HCT116 (cell line): ENCODE data around the gene KATNIP. TPM values are rescaled to one million over a fixed set of nuclear protein-coding genes. Genes with fewer than 3 reads are reported as not detected.

Experiments
- ATAC-seq: fragments of 200-7000 bp; cut with Tn5 transposase; 2 replicates; pipeline ENCODE4 v1.9.1; 2020; ENCODE audit warnings: mild to moderate bottlenecking, moderate library complexity
- BruUV-seq: library from RNA; stranded (reverse); fragments of 400-500 nt; replicated peaks from 2 replicates; lab custom pipeline; 2021; lab: Mats Ljungman, UMichigan
- CTCF ChIA-PET: fragments of 300-600 bp; sonication (Branson Sonifier 250); formaldehyde crosslinking; loops from one replicate; lab custom pipeline; 2021; ENCODE audit warnings: antibody characterized with exemption; lab: Charles Lee
- POLR2A ChIA-PET: fragments of 300-600, 350-600 bp; sonication (Branson Sonifier 250); formaldehyde crosslinking; loops from one replicate; lab custom pipeline; 2021; ENCODE audit warnings: antibody characterized with exemption; lab: Charles Lee
- RAD21 ChIA-PET, 2 experiments: fragments of 300-600 bp; sonication (Branson Sonifier 250); formaldehyde crosslinking; loops; one replicate each; lab custom pipeline; 2023; ENCODE audit warnings: low total read pairs in 2 of 2; ENCODE audit not compliant: uncharacterized antibody in 2 of 2, unreplicated experiment in 2 of 2, low non-redundant PET in 1 of 2; lab: Charles Lee
- DNase-seq: peaks from one replicate; pipeline ENCODE4 v3.0.0-alpha.2; 2010; ENCODE audit warnings: low read depth, low spot score
- H2AFZ ChIP-seq: fragments of 200-600 bp; shearing (Covaris generic), sonication (generic); 2 replicates; pipeline ENCODE4 v1.6.1; 2017; ENCODE audit warnings: low read depth, mixed run types, mixed read lengths, antibody characterized with exemption, low read length; ENCODE audit not compliant: poor library complexity, severe bottlenecking
- H3K27ac ChIP-seq: 2 replicates; pipeline ENCODE4 v1.5.1; 2012; ENCODE audit warnings: low read depth, low read length
- H3K27me3 ChIP-seq: fragments of 200-600 bp; sonication (generic); 2 replicates; pipeline ENCODE4 v1.6.1; 2016; ENCODE audit warnings: mixed run types, low read length, mixed read lengths; ENCODE audit not compliant: insufficient read depth
- H3K36me3 ChIP-seq, 2 experiments: fragments of 200-500 bp in 1 of 2; fragments of 200-600 bp in 1 of 2; sonication (Bioruptor generic) in 1 of 2; sonication (generic) in 1 of 2; 2 replicates each; pipeline versions ENCODE4 v1.5.1 to v1.6.1; 2014 to 2016; ENCODE audit warnings: low read length in 2 of 2, inconsistent platforms in 1 of 2, mixed read lengths in 1 of 2, mixed run types in 1 of 2; ENCODE audit not compliant: insufficient read depth in 2 of 2, control insufficient read depth in 1 of 2
- H3K4me1 ChIP-seq, 2 experiments: fragments of 200-600 bp in 1 of 2; sonication (generic) in 1 of 2; 2 replicates each; pipeline versions ENCODE4 v1.5.1 to v1.6.1; 2012 to 2017; ENCODE audit warnings: low read length in 2 of 2, inconsistent platforms in 1 of 2, mild to moderate bottlenecking in 1 of 2, mixed read lengths in 1 of 2, mixed run types in 1 of 2, moderate library complexity in 1 of 2; ENCODE audit not compliant: insufficient read depth in 2 of 2, control insufficient read depth in 1 of 2
- H3K4me2 ChIP-seq: fragments of 200-600 bp; sonication (generic); 2 replicates; pipeline ENCODE4 v1.6.1; 2017; ENCODE audit warnings: mixed run types, low read length, mixed read lengths
- H3K4me3 ChIP-seq, 2 experiments: fragments of 200-600 bp in 1 of 2; sonication (generic) in 1 of 2; replicated peaks in 1 of 2; 2 replicates each; pipeline ENCODE4 v1.5.1; 2011 to 2016; ENCODE audit warnings: low read length in 2 of 2, control low read depth in 1 of 2, low read depth in 1 of 2, mild to moderate bottlenecking in 1 of 2, mixed read lengths in 1 of 2, mixed run types in 1 of 2
- H3K79me2 ChIP-seq: fragments of 200-600 bp; sonication (generic); 2 replicates; pipeline ENCODE4 v1.6.1; 2017; ENCODE audit warnings: mild to moderate bottlenecking, mixed run types, low read length, moderate library complexity, mixed read lengths; ENCODE audit not compliant: insufficient read depth
- H3K9ac ChIP-seq: fragments of 200-600 bp; sonication (generic); 2 replicates; pipeline ENCODE4 v1.6.1; 2016; ENCODE audit warnings: low read length, mixed read lengths
- H3K9me2 ChIP-seq: fragments of 200-600 bp; sonication (generic), shearing (Covaris generic); 2 replicates; pipeline ENCODE4 v1.6.1; 2017; ENCODE audit warnings: mixed run types, mild to moderate bottlenecking, moderate library complexity; ENCODE audit not compliant: insufficient read depth
- H3K9me3 ChIP-seq, 2 experiments: fragments of 200-500 bp in 1 of 2; fragments of 200-600 bp in 1 of 2; sonication (Bioruptor generic) in 1 of 2; sonication (generic) in 1 of 2; 2 replicates each; pipeline ENCODE4 v1.6.1; 2014 to 2017; ENCODE audit warnings: low read length in 2 of 2, mixed read lengths in 2 of 2, inconsistent platforms in 1 of 2, low read depth in 1 of 2, mild to moderate bottlenecking in 1 of 2, mixed run types in 1 of 2, moderate library complexity in 1 of 2; ENCODE audit not compliant: control insufficient read depth in 1 of 2, insufficient read depth in 1 of 2
- H4K20me1 ChIP-seq: fragments of 200-600 bp; sonication (generic), shearing (Covaris generic); 2 replicates; pipeline ENCODE4 v1.6.1; 2017; ENCODE audit warnings: mixed run types, mild to moderate bottlenecking, moderate library complexity; ENCODE audit not compliant: insufficient read depth
- CEBPB ChIP-seq: IDR thresholded peaks from 2 replicates; pipeline ENCODE4 v1.6.1; 2012; ENCODE audit warnings: low read depth
- EGR1 ChIP-seq: IDR thresholded peaks from 2 replicates; pipeline ENCODE4 v1.6.1; 2012; ENCODE audit warnings: low read depth
- SIN3A ChIP-seq: IDR thresholded peaks from 2 replicates; pipeline ENCODE4 v1.6.1; 2012; ENCODE audit warnings: low read depth
- SRF ChIP-seq: IDR thresholded peaks from 2 replicates; pipeline ENCODE4 v1.6.1; 2012; ENCODE audit warnings: low read depth
- YY1 ChIP-seq: IDR thresholded peaks from 2 replicates; pipeline ENCODE4 v1.6.1; 2011; ENCODE audit warnings: low read length, low read depth, moderate library complexity, mild to moderate bottlenecking; ENCODE audit not compliant: insufficient replicate concordance; ENCODE audit errors: extremely low read depth
- intact Hi-C: fragments of 100-400 bp; cut with micrococcal nuclease; formaldehyde crosslinking; loops from 2 replicates; pipeline ENCODE4 v1.10.0; 2022
- total RNA-seq: library from RNA; stranded (reverse); gene quantifications from one replicate; pipeline ENCODE4 v1.2.1, GENCODE V29; 2021; ENCODE audit not compliant: unreplicated experiment
- TF ChIP-seq, protein P1 (sequence below): IDR thresholded peaks from 2 replicates; pipeline ENCODE4 v1.6.1; 2011; ENCODE audit warnings: mild to moderate bottlenecking, low read length, moderate library complexity; ENCODE audit not compliant: insufficient replicate concordance; ENCODE audit errors: extremely low read depth
- TF ChIP-seq, protein P2 (sequence below): IDR thresholded peaks from 2 replicates; pipeline ENCODE4 v1.6.1; 2012; ENCODE audit warnings: low read depth

The KATNIP gene
- total RNA-seq, 1 experiment from 2014 or later, result 23.8 TPM

DNA sequence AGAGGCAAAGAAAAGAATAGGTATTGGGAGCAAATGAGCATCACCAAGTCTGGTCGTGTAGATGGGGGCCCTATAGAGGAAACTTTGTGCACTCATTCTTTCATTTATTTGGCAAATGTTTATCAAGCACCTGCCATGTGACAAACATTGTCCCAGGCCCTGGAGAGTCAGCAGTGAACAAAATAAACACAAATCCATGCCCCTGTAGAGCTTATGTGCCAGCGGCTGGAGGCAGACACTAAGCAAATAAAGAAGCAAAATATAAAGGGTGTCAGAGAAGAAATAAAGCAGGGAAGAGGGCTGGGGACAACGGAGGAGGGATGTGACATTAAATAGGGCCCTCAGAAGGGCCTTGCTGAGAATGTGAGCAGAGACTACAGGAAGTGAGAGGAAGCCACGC is 45.5 kb downstream of the KATNIP start:
- H3K36me3 ChIP-seq, result no peaks in the 10 kb centered on the region
- intact Hi-C loops, result no loop called here

More for the DNA sequence above, 45.5 kb downstream of the KATNIP start:
- ATAC-seq (no peak), DNase-seq (no peak)
- no peak overlapping the region for H3K9ac ChIP-seq
- POLR2A ChIA-PET, result no interaction called here
- H2AFZ ChIP-seq, result no peak overlapping the region
- TF ChIP-seq SIN3A (no peak), SRF (no peak), EGR1 (no peak), YY1 (no peak), CEBPB (no peak)
- TF ChIP-seq, protein P1, sequence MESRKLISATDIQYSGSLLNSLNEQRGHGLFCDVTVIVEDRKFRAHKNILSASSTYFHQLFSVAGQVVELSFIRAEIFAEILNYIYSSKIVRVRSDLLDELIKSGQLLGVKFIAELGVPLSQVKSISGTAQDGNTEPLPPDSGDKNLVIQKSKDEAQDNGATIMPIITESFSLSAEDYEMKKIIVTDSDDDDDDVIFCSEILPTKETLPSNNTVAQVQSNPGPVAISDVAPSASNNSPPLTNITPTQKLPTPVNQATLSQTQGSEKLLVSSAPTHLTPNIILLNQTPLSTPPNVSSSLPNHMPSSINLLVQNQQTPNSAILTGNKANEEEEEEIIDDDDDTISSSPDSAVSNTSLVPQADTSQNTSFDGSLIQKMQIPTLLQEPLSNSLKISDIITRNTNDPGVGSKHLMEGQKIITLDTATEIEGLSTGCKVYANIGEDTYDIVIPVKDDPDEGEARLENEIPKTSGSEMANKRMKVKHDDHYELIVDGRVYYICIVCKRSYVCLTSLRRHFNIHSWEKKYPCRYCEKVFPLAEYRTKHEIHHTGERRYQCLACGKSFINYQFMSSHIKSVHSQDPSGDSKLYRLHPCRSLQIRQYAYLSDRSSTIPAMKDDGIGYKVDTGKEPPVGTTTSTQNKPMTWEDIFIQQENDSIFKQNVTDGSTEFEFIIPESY, result no peak
- TF ChIP-seq, protein P2, sequence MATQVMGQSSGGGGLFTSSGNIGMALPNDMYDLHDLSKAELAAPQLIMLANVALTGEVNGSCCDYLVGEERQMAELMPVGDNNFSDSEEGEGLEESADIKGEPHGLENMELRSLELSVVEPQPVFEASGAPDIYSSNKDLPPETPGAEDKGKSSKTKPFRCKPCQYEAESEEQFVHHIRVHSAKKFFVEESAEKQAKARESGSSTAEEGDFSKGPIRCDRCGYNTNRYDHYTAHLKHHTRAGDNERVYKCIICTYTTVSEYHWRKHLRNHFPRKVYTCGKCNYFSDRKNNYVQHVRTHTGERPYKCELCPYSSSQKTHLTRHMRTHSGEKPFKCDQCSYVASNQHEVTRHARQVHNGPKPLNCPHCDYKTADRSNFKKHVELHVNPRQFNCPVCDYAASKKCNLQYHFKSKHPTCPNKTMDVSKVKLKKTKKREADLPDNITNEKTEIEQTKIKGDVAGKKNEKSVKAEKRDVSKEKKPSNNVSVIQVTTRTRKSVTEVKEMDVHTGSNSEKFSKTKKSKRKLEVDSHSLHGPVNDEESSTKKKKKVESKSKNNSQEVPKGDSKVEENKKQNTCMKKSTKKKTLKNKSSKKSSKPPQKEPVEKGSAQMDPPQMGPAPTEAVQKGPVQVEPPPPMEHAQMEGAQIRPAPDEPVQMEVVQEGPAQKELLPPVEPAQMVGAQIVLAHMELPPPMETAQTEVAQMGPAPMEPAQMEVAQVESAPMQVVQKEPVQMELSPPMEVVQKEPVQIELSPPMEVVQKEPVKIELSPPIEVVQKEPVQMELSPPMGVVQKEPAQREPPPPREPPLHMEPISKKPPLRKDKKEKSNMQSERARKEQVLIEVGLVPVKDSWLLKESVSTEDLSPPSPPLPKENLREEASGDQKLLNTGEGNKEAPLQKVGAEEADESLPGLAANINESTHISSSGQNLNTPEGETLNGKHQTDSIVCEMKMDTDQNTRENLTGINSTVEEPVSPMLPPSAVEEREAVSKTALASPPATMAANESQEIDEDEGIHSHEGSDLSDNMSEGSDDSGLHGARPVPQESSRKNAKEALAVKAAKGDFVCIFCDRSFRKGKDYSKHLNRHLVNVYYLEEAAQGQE, result no peak
- CTCF ChIA-PET, result no interaction called here
- no peaks in the 10 kb centered on the region for H4K20me1 ChIP-seq
- no peaks in the 10 kb centered on the region for H3K9me3 ChIP-seq
- no peaks in the 10 kb centered on the region for H3K27me3 ChIP-seq
- H3K79me2 ChIP-seq, result no peaks in the 10 kb centered on the region
- no peaks in the 10 kb centered on the region for H3K9me2 ChIP-seq
- H3K4me2 ChIP-seq, result no peak overlapping the region
- RAD21 ChIA-PET, result no interaction called here
- BruUV-seq, result no TSS peak
- H3K4me1 ChIP-seq, result no peaks in the 10 kb centered on the region
- H3K27ac ChIP-seq, result no peak overlapping the region
- no peak overlapping the region for H3K4me3 ChIP-seq
